NCI-H345 (cell line): ENCODE results near the gene INTS11.

Source experiments
- DNase-seq: peaks from one replicate; lab custom pipeline; 2025; lab: John Stamatoyannopoulos, UW

Gene INTS11

GRCh38 chr1:1312450-1313314 lies 11.8 kb downstream of the INTS11 start:
- no peak for DNase-seq

DNA sequence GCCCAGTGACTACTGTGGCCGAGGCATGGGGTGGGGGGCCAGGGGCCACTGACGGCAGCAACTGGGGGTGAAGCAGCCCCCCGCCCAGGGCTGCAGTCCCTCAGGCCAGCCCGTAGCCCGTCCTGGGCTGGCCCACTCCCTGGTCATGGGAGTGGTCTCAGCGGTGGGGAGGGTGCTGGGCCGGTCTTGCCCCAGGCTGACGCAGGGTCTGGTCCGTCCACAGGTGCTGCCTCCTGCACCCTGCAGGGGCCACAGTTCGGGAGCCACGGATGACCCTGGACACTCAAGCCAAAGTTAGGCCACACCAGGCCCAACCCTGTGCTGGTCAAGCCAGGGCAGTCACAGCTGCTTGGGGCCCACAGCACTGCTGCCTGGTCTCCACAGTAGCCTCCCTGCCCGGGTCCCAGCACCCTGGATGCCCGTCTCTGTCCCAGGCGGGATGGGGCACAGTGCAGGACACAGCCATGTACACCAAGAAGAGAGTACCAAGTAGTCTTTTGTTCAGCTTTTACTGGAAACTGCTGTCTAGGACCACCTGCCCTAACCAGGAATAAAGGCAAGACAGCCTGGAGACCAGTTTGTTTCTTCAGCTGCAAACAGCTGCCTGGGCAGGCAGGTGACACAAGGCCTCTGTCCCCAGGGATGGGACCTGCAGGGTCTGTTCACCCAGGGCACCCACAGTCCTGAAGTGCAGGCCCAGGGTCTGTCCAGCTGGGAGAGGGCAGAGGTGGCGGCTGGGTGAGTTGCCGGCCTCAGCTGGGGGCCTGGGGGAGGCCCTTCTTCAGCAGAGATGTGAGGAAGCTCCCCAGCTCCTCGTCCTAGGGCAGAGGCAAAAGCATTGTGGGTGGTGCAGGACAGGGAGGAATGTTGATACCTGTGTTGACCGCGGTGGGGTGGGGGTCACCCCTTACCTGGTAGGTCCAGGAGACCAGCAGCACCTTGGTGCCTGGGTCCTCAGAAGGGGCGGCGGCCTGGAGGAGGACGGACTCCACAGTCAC lies 13.1 kb downstream of the INTS11 start:
- DNase-seq = no peak

GRCh38 chr1:1310476-1311053 lies 13.9 kb downstream of the INTS11 start:
- no peak for DNase-seq

DNA sequence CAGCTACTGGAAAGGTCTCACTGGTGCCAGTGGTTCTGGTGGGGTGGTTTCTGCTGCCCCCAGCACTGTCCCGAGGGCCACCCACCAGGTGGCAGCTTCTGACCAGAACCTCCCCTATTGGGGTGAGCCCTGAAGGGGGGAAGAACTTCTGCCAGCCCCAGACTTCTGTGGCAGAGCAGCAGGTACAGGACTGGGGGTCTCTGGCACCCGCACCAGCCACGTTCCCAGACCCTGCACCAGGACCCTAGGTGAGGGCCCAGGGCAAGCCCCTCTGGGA lies 14.4 kb downstream of the INTS11 start:
- DNase-seq = no peak

DNA sequence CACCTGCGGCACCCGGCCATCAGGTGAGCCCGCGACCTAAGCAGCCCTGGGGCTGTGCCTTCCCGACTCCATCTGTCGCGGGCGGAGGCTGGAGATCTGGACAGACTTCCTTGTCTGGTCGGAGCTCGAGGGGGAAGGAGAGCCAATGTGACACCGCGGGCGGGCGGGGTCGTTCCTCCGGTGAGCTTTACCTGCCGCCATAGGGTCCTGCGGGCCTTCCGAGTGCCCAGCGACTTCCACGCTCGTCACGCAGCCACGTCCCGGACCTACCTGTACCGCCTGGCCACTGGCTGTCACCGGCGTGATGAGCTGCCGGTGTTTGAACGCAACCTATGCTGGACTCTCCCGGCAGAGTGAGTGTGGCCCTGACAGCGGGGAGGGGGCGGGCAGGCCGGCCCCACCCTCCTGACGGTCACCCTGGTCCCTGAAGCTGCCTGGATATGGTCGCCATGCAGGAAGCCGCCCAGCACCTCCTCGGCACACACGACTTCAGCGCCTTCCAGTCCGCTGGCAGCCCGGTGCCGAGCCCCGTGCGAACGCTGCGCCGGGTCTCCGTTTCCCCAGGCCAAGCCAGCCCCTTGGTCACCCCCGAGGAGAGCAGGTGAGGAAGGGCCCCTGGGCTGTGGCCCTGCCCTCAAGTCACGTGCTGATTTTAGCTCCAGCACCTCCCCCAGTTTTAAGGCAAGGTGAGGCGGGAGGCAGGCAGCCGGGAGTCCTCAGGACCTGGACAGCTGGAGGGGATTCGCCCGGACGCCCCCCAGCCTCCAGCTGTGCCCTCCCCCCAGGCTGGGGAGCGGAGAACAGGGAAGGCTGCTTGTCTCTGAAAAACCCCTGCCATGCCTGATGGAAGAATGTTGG lies 15.0 kb downstream of the INTS11 start:
- DNase-seq = no peak

DNA sequence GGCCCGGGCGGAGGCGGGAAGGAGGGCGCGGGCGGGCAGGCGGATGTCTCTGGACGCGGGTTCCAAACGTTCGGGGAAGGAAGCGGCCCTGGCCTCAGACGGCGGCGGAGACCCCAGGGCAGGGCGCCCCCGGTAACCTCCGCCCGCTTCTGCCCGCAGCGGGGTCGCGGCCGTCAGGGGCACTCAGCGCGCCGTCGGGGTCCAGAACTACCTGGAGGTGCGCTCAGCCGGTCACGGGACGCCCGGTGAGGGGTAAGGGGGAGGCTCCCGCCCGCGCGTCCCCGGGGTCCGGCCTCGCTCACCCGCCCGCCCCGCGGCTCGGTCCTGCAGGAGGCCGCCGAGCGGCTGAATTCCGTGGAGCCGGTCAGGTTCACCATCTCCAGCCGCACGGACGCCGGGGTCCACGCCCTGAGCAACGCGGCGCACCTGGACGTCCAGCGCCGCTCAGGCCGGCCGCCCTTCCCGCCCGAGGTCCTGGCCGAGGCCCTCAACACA lies 15.7 kb downstream of the INTS11 start:
- no peak for DNase-seq

GRCh38 chr1:1307923-1308755 lies 16.3 kb downstream of the INTS11 start, which contains the start of the genes ACAP3 and PUSL1:
TSS of gene ACAP3 (minus strand) at chr1:1307930. CDS start at chr1:1307815, 115 bp downstream.
TSS of gene PUSL1 (plus strand) at chr1:1308597. CDS start at chr1:1308644, 47 bp downstream.
- peak; percentile 93 for DNase-seq

GRCh38 chr1:1307261-1307922 lies 17.1 kb downstream of the INTS11 start:
- no peak for DNase-seq

GRCh38 chr1:1306661-1307260 lies 17.7 kb downstream of the INTS11 start:
- DNase-seq = no peak

DNA sequence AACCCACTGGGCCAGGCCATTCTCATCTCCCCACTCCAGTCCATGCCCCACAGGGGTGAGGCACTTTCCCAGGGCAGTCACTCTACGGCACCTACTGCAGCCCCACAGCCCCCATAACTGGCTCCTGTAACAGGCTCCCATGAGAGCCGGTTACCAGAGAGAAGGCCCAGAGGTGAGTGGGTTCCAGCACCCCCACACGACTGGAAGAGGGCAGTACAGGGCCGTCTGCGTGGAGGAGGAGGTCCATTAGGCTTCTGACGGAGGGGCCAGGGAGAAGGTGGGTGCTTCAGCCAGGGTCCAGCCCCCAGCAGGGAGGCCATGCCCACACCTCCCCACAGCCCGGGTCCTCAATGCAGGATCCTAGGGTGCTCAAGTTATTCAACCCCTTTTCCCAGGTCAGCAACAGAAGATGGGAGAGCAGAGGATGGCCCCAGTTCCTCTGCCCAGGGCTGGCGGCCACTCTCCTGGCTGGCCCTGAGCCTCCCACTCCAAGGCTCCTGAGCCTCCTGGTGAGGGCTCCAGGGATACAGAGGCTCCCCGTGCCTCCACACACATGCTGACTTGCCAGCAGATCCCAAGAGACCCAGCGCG lies 18.3 kb downstream of the INTS11 start:
- no peak for DNase-seq

GRCh38 chr1:1305300-1306069 lies 19.0 kb downstream of the INTS11 start:
- peak; percentile 34 for DNase-seq

- peak; percentile 82 for DNase-seq
Observed at GRCh38 chr1:1304331-1305299, 19.8 kb downstream of the INTS11 start.

DNA sequence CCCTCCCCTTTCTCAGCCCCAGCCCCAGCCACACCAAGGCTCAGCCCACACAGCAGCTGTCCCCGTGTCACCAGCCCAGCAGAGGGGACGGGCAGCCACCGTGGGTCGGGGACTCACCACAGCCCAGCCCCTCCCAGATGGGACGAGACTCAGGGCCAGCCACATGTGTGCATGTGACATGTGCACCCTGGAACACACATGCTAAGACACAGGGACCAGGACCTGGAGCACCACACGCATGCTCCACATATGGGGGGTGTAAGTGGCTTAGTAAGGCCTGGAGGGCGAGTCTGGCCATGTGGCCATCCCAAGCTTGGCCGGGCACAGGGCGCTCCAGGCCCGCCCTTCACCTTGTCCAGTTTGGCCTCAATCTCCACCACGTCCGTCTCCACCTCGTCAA lies 20.7 kb downstream of the INTS11 start:
- DNase-seq = no peak

DNA sequence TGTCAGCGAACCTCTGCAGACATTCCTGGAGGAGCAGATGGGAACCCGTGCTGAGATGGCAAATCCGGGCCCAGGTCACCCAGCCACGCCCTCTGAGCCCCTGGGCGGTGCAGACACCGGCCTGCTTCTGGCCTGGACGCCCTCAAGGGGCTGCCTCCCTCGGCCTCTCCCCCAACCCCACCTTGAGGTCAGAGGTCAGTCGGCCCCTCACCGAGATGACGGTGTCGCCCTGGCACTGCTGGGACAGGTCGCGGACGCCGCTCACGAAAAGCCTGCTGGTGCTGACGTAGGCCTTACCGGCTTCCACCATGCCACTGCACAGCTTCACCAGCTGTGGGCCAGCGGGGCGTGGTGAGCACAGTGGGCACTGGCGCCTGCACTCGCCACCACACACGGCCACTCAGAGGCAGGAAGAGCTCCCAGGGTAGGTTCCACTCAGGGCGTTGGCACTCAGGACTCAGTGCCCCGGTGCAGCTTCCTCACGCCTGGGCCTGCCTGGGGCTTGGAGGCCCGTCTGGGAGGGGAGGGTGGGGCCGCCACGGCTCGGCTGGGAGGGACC lies 21.4 kb downstream of the INTS11 start:
- DNase-seq = no peak

DNA sequence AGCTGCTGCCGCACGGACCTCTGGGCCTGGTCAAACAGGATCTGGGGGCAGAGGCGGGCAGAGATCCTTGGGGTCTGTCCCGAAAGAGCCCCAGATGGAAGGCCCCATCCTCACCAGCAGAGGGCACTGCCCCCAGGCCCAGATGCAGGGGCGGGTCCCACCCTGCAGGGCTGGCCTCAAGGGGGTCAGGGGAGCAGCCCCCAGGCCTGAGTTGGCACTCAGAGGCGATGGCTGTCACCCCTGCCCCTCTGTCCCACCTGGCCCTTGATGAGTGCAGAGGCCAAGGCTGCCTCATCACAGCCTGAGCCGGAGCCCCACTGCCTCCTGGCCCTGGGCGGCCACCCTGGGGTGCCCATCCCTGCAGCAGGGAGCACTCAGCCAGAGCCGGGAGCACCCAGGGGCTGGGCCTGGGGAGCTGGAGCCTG lies 22.4 kb downstream of the INTS11 start:
- no peak for DNase-seq

DNA sequence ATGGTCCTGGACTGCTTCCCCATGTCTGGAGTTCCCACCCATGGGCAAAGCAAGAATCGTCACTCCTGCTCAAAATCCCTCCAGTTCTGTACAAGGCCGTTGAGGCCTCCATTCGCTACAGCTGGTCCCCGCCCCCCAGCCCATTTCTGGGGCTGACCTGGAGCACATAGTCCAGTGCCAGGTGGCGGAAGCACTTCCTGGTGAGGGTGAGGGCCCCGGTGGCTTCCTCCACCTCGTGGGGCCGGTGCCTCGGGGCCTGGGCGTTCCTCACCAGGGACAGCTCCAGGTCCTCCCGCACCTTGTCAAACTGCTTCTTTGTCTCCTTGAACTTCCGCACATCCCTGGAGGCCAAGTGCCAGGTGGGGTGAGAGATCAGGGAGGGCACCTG lies 24.1 kb downstream of the INTS11 start:
- DNase-seq = no peak
